SW480 (cell line): ENCODE data around the gene IL1RL2.

ENCODE experiments used
- DNase-seq: peaks from one replicate; pipeline ENCODE4 v3.0.0-alpha.2; 2016; ENCODE audit warnings: low spot score

IL1RL2 gene

DNA sequence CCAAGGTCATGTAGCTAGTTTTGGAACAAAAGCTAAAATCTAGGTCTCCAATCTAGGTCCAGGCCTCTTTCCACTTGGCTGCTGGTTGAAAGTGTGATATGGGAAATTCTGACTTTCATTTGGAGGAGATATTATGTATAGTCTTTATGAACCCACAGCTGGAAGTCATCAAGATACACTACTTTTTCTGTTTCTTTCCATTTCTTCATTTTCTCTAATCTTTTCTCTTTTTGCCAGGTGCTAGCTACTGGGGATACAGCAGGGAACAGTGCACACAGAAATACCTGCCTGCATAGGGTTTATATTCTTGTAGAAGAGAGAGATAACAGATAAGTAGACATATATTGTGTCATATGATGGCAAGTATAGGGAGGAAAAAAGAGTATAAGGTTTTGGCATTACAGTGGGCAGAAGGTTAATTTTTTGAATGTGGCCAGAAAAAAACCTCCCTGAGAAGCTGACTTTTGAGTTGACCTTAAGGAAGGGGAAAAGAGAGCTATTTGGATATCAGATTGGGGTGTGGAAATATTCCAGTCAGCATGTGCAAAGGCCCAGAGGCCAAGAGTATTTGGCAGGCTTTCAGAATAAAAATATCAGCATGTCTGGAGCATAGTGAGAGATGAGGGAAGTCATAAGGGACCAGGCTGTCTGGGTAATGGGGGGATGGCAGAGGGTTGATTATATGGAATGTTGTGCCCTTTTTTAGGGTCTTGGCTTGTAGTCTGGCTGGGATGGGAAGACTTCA, 28.6 kb upstream of the IL1RL2 start:
- DNase-seq, result no peak

- DNase-seq, result no peak
Observed at GRCh38 chr2:102159295-102159694, 27.5 kb upstream of the IL1RL2 start.

DNA sequence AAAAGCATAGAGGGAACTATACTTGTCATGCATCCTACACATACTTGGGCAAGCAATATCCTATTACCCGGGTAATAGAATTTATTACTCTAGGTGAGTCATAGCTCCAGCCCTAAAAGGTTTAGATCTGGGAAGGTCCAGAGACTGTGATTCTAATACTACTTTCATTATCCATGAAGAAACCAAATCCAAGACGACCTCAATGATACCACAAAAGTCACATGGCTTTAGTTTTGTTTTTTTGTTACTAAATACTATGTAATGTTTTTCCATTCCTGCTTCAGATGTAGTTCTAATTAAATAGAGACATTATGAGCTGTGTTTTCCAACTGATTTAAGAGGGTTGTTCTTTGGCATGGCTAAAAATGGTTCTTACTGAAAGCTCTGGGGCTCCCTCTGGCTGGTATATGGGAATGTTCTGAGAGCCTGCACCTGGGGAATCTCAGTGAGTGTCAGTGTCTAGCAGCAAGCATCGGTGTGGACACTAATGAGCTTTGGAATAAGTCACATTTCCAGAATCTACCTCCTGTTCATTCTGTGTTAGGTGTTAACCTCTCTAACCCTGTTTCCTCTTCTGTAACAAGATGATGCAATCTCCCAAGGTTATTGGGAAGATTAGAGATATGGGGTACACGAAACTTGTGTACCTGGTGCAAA, 20.5 kb upstream of the IL1RL2 start:
- DNase-seq, result peak; percentile 69

DNA sequence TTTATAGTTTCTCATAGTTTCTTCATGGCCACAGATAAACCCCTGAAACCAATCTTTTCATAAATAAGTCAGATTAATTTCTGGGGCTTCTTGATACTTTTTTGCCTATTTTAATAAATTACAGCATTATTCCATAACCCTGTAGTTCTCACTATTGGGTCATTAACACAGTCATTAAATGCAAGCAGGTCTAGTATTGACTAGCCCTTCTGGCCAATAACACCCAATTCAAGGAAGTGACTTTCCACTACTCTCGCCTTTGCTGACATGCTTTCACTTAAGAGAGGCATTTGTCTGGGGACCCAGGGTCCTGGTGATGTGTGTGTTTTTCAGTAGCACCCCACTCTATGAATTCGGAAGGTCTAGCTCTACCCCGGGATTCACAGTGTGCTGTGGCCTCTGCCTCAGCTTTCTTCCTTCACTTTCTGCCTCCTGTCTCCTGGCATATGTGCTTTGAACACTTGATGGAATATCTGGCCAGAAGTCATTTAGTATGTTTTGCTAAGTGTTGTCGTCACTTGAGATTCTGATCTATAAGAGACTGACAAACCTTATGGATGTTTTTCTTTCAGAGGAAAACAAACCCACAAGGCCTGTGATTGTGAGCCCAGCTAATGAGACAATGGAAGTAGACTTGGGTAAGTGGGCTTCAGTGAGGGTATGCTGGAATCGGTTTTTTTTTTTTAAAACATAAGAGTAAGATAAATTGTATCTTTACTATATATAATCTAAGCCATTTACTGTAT, 18.6 kb upstream of the IL1RL2 start:
- no peak for DNase-seq

GRCh38 chr2:102171946-102172345, 14.9 kb upstream of the IL1RL2 start:
- no peak for DNase-seq

- DNase-seq, result no peak
Observed at GRCh38 chr2:102172745-102173144, 14.1 kb upstream of the IL1RL2 start.

GRCh38 chr2:102176172-102176571, 10.7 kb upstream of the IL1RL2 start:
- DNase-seq, result no peak

DNA sequence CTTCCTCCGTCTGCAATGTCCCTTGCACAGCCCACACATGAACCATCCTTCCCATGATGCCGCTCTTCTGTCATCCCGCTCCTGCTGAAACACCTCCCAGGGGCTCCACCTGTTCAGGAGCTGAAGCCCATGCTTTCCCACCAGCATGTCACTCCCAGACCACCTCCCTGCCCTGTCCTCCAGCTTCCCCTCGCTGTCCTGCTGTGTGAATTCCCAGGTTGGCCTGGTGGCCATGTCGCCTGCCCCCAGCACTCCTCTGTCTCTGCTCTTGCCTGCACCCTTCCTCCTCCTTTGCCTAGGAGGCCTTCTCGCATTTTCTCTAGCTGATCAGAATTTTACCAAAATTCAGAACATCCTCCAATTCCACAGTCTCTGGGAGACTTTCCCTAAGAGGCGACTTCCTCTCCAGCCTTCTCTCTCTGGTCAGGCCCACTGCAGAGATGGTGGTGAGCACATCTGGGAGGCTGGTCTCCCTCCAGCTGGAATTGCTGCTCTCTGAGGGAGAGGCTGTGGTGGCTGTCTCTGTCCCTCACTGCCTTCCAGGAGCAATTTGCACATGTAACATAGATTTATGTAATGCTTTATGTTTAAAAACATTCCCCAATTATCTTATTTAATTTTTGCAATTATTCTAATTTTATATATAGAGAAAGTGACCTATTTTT, 8.9 kb upstream of the IL1RL2 start:
- DNase-seq, result no peak

GRCh38 chr2:102179061-102179460, 7.8 kb upstream of the IL1RL2 start:
- DNase-seq, result no peak

DNA sequence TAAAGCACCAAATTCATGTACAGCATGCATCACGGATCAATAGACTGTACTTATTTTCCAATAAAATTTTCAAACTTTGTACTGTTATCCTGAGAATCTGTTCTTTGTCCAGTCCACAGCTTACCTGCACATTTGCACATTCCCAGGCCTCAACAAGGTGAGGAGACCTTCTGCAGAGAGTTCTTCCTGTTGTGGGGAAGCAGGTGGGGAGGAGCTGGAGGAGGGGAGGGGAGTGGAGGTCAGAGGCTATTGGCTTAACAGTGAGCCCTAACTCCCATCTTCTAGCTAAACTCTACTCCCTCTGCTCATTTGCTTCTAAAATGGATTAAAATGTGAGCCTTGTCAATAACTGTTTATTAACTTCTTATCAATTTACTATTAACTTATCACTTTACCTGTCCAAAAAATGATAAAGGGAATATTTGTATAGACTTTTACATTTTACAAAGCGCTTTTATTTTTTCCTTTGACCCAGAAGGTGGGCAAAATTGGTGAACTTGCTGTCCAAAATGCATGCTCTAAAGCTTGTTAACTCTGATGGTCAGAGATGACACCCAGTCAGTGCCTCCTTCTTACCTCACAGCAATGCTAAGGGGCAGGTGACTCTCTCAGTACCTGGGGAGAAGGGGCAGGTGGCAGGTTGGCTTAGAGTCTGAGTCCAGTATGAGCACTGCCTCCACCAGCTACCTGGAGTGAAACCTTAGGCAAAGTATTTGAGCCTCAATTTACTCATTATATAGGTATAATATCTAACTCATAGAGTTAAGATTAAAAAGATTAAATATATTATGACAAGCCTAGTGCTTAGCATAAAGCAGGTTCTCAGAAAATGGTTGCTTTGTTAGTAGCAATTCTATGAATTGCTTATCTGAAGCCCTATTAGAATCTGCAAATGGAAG, 6.8 kb upstream of the IL1RL2 start:
- DNase-seq, result no peak

DNA sequence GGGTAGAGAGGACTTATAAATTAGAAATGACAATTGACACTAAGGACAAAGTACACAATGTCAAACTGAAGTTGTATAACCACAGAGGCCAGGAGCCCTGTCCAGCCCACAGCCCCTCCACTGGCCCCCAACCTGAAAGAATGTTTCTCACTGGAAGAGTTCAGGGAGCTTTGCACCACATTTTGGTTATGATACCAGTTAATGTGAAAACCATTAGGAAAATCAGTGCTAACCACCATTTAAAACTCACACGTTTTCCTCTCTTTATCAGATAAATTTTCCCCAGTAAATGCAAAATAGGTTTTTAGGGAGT, 6.2 kb upstream of the IL1RL2 start:
- no peak for DNase-seq

GRCh38 chr2:102181376-102181775, 5.4 kb upstream of the IL1RL2 start:
- DNase-seq, result no peak

DNA sequence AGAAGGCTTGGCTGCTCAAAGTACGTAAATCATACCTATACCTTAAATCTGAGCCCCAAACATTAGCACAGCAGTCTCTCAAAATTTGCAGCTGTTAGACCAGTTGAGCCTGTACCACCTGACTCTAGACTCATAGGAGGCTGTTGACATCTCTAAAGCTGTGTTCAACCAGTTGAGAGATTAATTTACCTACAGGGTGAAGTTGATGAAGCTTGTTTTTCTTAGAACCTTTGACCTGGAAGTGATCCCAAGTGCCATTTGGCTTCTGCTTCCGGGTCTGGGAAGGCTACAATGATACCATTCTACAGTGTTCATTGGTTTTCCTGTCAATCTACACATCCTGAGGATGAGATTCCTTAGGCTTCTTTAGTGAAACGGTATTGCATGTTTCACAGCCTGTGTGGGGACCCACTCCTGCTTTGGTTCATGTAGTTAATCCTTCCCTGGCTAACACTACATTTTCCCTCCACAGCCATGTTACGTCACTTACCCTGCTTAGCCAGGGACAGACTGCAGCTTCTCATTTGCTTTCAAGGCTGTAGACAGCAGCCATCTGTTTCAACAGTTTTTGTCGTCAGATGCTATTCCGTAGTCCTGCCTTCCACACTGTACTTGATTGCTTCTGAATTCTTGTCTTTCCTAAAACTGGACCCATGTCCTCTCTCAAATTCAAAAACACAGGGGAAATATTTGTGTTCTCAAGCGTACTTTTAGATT, 4.7 kb upstream of the IL1RL2 start:
- no peak for DNase-seq

DNA sequence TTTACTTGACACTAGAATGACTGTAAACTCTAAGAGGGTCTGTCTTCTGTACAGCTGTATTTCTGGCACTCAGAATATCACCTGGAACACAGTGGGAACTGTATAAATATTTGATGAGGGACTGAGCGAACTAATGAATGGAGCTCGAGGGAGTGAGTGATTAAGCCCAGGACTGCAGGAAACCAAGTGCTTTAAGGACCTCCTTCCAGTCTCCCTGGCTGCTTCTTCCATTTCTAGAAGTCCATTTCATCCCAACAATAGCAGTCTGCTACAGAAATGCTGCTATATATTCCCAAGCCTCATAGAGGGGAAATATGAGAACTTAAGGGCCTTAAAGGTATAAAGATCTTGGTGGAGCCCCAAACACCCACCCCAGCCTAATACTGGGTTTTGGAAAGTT, 2.8 kb upstream of the IL1RL2 start:
- no peak for DNase-seq

DNA sequence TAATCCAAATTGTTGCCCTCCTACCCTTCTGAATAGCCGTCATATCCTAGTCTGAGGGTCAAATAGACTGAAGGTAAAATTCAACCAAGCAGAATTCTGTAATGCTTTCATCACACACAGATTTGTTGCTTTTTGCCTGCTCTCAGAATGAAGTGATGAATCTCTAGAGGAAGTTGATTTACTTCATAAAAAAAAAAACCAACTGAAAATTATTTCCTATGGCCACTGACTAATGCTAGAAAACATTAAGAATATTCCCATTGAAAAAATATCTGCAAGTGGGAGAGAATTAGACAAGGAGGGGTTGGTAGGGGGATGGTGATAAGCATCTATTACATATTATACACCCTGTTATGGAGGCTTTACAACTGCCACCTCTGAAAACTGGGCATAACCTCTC, 2.3 kb upstream of the IL1RL2 start:
- no peak for DNase-seq

GRCh38 chr2:102185347-102185746, 1.5 kb upstream of the IL1RL2 start:
- no peak for DNase-seq

GRCh38 chr2:102187496-102188150, 800 bp downstream of the IL1RL2 start:
- DNase-seq, result peak; percentile 16

GRCh38 chr2:102190430-102191107, 3.7 kb downstream of the IL1RL2 start:
- peak; percentile 77 for DNase-seq

DNA sequence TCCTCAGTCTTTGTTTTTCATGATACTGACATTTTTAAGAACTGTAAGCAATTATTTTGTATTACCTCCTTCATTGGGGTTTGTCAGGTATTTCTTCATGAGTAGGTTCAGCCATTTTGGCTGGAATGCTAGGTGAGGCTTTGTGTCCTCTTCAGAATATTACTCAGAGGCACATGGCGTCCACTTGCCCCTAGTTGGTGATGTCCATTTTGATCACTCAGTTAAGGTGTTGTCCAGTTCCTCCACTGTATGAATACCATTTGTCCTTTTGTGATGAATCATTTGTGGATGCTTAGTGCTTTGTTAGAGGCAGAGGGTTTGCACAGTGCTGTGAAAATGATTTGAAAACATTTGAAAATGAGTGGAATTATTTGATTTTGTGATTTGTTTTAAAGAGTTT, 4.7 kb downstream of the IL1RL2 start:
- DNase-seq, result no peak

GRCh38 chr2:102193074-102193473, 6.3 kb downstream of the IL1RL2 start:
- DNase-seq, result no peak
